Activated T-helper 2 cell treated with anti-CD3 and anti-CD28 coated beads, Interferon-gamma antibody, Interleukin-2, Interleukin-4, amounts not matched to agents 10 μg/mL and 5 μg/mL and 100 μg/mL, durations not matched to agents 14 hours and 24 hours and 36 hours (primary cell): ENCODE results near the gene SMARCB1. TPM values are rescaled to one million over a fixed set of nuclear protein-coding genes. Genes with fewer than 3 reads are reported as not detected.

Experiments used
- total RNA-seq: library from RNA; stranded (reverse); gene quantifications from 2 replicates; pipeline ENCODE4 v1.2.3, GENCODE V29; 2022

SMARCB1 gene
- total RNA-seq, 1 donor from 2014 or later = 94.1 TPM

Other genes with a start within 250 kb of the SMARCB1 start
- 0.21 TPM in 1 of 2 replicates, not detected in the other for gene IGLL1, start 206.7 kb upstream of the SMARCB1 start, total RNA-seq
- 0.50 and 0.57 TPM in 2 replicates for gene DRICH1, start 154.6 kb upstream of the SMARCB1 start, total RNA-seq
- gene RGL4, start 96.0 kb upstream of the SMARCB1 start, total RNA-seq = 4.9 and 5.7 TPM in 2 replicates
- 2.7 and 2.9 TPM in 2 replicates for gene ZNF70, start 35.9 kb upstream of the SMARCB1 start, total RNA-seq
- gene VPREB3, start 32.5 kb upstream of the SMARCB1 start, total RNA-seq = 0.55 TPM in 1 of 2 replicates, not detected in the other
- 0.23 and 0.52 TPM in 2 replicates for gene C22orf15, start 24.0 kb upstream of the SMARCB1 start, total RNA-seq
- gene CHCHD10, start 19.0 kb upstream of the SMARCB1 start, total RNA-seq = 108 and 111 TPM in 2 replicates
- 0.87 and 1.0 TPM in 2 replicates for gene MMP11, start 14.1 kb upstream of the SMARCB1 start, total RNA-seq
- gene DERL3, start 52.0 kb downstream of the SMARCB1 start, total RNA-seq = 10.3 TPM in 2 replicates
- 9.4 and 9.6 TPM in 2 replicates for gene SLC2A11, start 70.9 kb downstream of the SMARCB1 start, total RNA-seq
- 1,309 and 1,313 TPM in 2 replicates for gene MIF, start 107.4 kb downstream of the SMARCB1 start, total RNA-seq
- 0.46 and 0.66 TPM in 2 replicates for gene GSTT2B, start 174.2 kb downstream of the SMARCB1 start, total RNA-seq
- 4.4 and 4.8 TPM in 2 replicates for gene DDTL, start 179.9 kb downstream of the SMARCB1 start, total RNA-seq
- gene DDT, start 187.5 kb downstream of the SMARCB1 start, total RNA-seq = 112 and 116 TPM in 2 replicates
- not detected in 2 replicates for gene GSTT2, start 193.2 kb downstream of the SMARCB1 start, total RNA-seq
- not detected in 2 replicates for gene GSTT4, start 218.5 kb downstream of the SMARCB1 start, total RNA-seq
- 104 and 106 TPM in 2 replicates for gene CABIN1, start 224.3 kb downstream of the SMARCB1 start, total RNA-seq